ENCODE results near the gene COL6A2. TPM values are rescaled to one million over a fixed set of nuclear protein-coding genes. Genes with fewer than 3 reads are reported as not detected.
"Not testable (repeated sequence)": the region's sequence is repeated elsewhere in the genome, so short reads cannot be mapped to it uniquely, and the experiment has no call there.

The COL6A2 gene
- total RNA-seq, 2 experiments from 2014 or later = 16.0 to 16.5 TPM

DNA sequence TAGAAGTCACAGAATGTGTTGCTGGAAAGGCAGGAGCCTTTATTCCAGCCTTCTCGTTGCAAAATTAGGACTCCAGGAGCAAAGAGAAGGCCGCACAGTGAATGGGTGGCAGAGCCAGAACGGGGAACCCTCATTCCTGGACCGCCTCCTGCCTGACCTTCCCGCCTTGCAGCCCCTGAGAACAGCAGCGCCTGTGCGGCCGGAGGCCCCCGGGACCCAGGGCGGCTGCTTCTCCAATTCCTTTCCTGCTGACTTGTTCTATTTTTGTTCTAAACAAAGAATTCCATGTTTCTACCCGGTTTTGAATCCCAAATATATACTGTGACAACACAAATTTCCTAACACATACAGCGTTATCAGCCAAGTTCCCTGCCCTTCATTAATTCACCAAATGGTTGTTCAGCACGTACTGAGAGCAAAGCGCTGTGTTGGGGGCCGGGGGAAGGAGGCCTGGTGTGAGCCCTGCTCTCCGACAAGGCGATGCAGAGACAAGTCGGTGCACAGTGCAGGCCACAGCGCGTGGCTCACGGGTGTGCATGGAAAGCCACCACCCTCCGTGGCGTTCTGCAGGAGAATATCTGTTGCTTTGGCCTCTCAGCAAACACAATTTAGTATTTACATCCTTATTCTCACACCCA is 31.9 kb upstream of the COL6A2 start:
- Mint-ChIP-seq H3K27ac (no peak overlapping the region), H3K36me3 (no peaks in the 10 kb centered on the region), H3K9me3 (no peaks in the 10 kb centered on the region), H3K4me3 (peak overlapping the region; percentile 45), H3K4me1 (peaks cover 28% of the 10 kb centered on the region), H3K27me3 (peaks cover 3% of the 10 kb centered on the region)
- no peak for DNase-seq

DNA sequence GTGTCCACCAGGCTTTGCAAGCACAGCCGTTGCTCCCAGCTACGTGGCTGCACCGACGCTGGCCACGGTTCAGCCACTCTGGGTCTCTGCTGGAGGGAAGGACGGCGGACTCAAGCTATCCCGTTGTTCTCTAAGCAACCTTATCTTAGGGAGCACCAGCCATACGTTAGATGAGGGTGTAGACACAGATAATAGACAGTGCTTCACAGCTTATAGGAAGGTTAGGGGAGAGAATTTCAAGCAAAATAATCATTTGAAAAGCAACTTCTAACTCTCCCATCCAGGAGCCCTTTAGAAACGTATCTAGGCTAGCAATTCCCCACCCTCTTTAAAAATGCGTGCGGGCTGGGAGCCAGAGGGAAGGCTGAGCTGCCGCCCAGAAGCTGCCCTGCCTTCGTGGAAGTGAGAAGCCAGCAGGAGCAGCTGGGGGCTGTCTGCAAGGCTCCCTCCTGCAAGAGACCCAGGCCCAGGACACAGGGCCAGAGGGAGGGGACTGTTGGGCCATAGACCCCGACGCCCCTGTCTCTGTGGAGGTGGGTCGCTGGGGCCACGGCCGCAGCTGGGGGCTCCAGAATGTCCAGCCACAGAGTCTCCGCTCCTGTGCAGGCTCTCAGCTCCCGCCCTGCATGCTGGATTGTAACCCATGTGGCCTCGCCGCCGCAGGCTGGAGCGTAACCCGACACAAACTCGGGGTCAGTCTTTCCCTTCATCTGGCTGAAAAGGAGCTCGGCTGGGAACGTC is 31.2 kb upstream of the COL6A2 start:
- Mint-ChIP-seq H3K9me3 (no peaks in the 10 kb centered on the region), H3K4me3 (no peak overlapping the region), H3K4me1 (peaks cover 21% of the 10 kb centered on the region), H3K27ac (no peak overlapping the region), H3K27me3 (peaks cover 3% of the 10 kb centered on the region), H3K36me3 (no peaks in the 10 kb centered on the region)
- no peak for DNase-seq

GRCh38 chr21:46067505-46068201 is 30.3 kb upstream of the COL6A2 start:
- H3K27me3 Mint-ChIP-seq = peaks cover 3% of the 10 kb centered on the region
- H3K9me3 Mint-ChIP-seq = no peaks in the 10 kb centered on the region
- no peaks in the 10 kb centered on the region for H3K36me3 Mint-ChIP-seq
- peaks cover 17% of the 10 kb centered on the region for H3K4me1 Mint-ChIP-seq
- no peak for DNase-seq
- no peak overlapping the region for H3K27ac Mint-ChIP-seq
- no peak overlapping the region for H3K4me3 Mint-ChIP-seq

- Mint-ChIP-seq H3K27ac (no peak overlapping the region), H3K27me3 (peaks cover 3% of the 10 kb centered on the region), H3K36me3 (no peaks in the 10 kb centered on the region), H3K4me3 (no peak overlapping the region), H3K9me3 (no peaks in the 10 kb centered on the region), H3K4me1 (peaks cover 17% of the 10 kb centered on the region)
- no peak for DNase-seq
These were observed 29.3 kb upstream of the COL6A2 start for GRCh38 chr21:46068516-46069079.

DNA sequence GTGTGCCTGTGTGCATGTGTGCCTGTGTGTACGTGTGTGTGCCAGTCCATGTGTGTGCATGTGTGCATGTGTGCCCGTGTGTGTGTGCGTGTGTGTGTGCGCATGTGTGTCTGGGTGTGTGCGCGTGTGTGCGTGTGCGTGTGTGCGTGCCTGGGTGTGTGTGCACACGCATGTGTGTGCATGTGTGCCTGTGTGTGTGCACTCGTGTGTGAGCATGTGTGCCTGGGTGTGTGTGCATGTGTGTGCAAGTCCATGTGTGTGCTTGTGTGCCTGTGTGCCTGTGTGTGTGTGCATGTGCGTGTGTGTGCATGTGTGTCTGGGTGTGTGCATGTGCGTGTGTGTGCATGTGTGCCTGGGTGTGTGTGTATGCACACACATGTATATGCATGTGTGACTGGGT is 28.7 kb upstream of the COL6A2 start:
- Mint-ChIP-seq H3K4me1 (peaks cover 17% of the 10 kb centered on the region), H3K36me3 (no peaks in the 10 kb centered on the region), H3K9me3 (no peaks in the 10 kb centered on the region), H3K27ac (no peak overlapping the region), H3K27me3 (peaks cover 3% of the 10 kb centered on the region), H3K4me3 (no peak overlapping the region)
- no peak for DNase-seq

- no peak overlapping the region for H3K27ac Mint-ChIP-seq
- peaks cover 3% of the 10 kb centered on the region for H3K27me3 Mint-ChIP-seq
- peaks cover 15% of the 10 kb centered on the region for H3K4me1 Mint-ChIP-seq
- no peaks in the 10 kb centered on the region for H3K36me3 Mint-ChIP-seq
- no peak for DNase-seq
- no peak overlapping the region for H3K4me3 Mint-ChIP-seq
- H3K9me3 Mint-ChIP-seq = no peaks in the 10 kb centered on the region
These were observed 28.1 kb upstream of the COL6A2 start for GRCh38 chr21:46069719-46070279.

- H3K4me3 Mint-ChIP-seq = no peak overlapping the region
- H3K27ac Mint-ChIP-seq = no peak overlapping the region
- H3K4me1 Mint-ChIP-seq = peaks cover 4% of the 10 kb centered on the region
- no peaks in the 10 kb centered on the region for H3K36me3 Mint-ChIP-seq
- H3K9me3 Mint-ChIP-seq = no peaks in the 10 kb centered on the region
- no peak for DNase-seq
- peaks cover 3% of the 10 kb centered on the region for H3K27me3 Mint-ChIP-seq
These were observed 26.8 kb upstream of the COL6A2 start for GRCh38 chr21:46071082-46071481.

GRCh38 chr21:46076724-46077123 is 21.2 kb upstream of the COL6A2 start:
- H3K4me3 Mint-ChIP-seq, H3K27ac Mint-ChIP-seq, DNase-seq, H3K9me3 Mint-ChIP-seq, H3K36me3 Mint-ChIP-seq, H3K4me1 Mint-ChIP-seq, H3K27me3 Mint-ChIP-seq: not testable (repeated sequence)

- Mint-ChIP-seq H3K27me3 (peaks cover 3% of the 10 kb centered on the region), H3K9me3 (no peaks in the 10 kb centered on the region), H3K36me3 (no peaks in the 10 kb centered on the region), H3K4me3 (no peak overlapping the region), H3K27ac (no peak overlapping the region), H3K4me1 (no peaks in the 10 kb centered on the region)
- no peak for DNase-seq
These were observed 20.2 kb upstream of the COL6A2 start for GRCh38 chr21:46077674-46078101.

GRCh38 chr21:46078322-46078977 is 19.5 kb upstream of the COL6A2 start:
- DNase-seq = no peak
- no peak overlapping the region for H3K27ac Mint-ChIP-seq

GRCh38 chr21:46078978-46079351 is 18.9 kb upstream of the COL6A2 start:
- Mint-ChIP-seq H3K27me3 (peaks cover 3% of the 10 kb centered on the region), H3K36me3 (no peaks in the 10 kb centered on the region), H3K27ac (no peak overlapping the region), H3K9me3 (no peaks in the 10 kb centered on the region), H3K4me3 (no peak overlapping the region), H3K4me1 (no peaks in the 10 kb centered on the region)
- DNase-seq = no peak

More at GRCh38 chr21:46078322-46078977, 19.5 kb upstream of the COL6A2 start:
- H3K4me1 Mint-ChIP-seq = no peaks in the 10 kb centered on the region
- H3K36me3 Mint-ChIP-seq = no peaks in the 10 kb centered on the region
- peaks cover 3% of the 10 kb centered on the region for H3K27me3 Mint-ChIP-seq
- H3K4me3 Mint-ChIP-seq = no peak overlapping the region
- H3K9me3 Mint-ChIP-seq = no peaks in the 10 kb centered on the region

- H3K27me3 Mint-ChIP-seq = peaks cover 3% of the 10 kb centered on the region
- DNase-seq = no peak
- H3K27ac Mint-ChIP-seq = no peak overlapping the region
- no peaks in the 10 kb centered on the region for H3K4me1 Mint-ChIP-seq
- H3K9me3 Mint-ChIP-seq = no peaks in the 10 kb centered on the region
- H3K36me3 Mint-ChIP-seq = no peaks in the 10 kb centered on the region
- H3K4me3 Mint-ChIP-seq = no peak overlapping the region
These were observed 18.4 kb upstream of the COL6A2 start for GRCh38 chr21:46079352-46080170.

DNA sequence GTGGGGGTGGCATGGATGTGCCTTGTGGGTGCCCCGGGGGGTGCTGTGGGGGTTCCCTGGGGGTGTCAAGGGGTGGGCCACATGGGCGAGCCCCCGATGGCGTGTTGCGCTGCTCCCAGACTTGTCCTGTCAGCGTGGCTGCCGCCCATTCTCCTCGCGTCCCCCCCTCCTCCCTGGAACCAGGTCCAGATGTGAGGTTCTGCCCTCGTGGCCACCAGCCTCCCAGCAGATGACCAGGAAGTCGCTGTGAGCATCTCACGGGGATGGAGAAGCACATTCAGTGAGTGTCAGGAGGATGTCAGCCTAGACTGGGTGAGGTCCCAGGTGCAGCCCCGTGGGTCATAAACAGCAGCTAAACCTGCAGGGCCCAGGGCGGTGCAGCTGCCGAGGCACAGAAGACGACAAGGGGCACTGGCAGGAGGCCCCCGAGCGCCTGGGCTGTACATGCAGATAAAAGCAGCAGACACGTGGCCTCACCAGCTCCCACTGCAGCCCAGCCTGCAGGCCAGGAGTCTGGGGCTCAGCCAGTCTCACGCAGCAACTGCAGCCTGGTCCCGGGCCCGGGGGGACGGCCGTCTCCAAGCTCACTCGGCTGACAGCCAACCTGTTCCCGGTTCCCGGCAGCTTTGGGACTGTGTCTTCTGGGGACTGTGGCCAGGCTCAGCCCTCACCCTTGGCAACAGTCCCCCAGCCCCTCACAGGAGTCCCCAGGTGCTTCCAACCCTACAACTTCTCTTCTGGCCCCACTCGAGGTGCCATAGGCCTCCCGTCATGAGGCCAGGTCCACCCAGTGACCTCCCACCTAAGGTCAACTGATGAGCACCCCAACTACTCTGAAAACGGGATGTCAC is 17.5 kb upstream of the COL6A2 start:
- peaks cover under 1% of the 10 kb centered on the region for H3K27me3 Mint-ChIP-seq
- no peaks in the 10 kb centered on the region for H3K4me1 Mint-ChIP-seq
- no peak overlapping the region for H3K27ac Mint-ChIP-seq
- DNase-seq = no peak
- H3K9me3 Mint-ChIP-seq = no peaks in the 10 kb centered on the region
- H3K4me3 Mint-ChIP-seq = no peak overlapping the region
- no peaks in the 10 kb centered on the region for H3K36me3 Mint-ChIP-seq
